Activated CD8-positive, alpha-beta memory T cell treated with anti-CD3 and anti-CD28 coated beads for 24 hours (primary cell): ENCODE measurements around the gene SPPL2B.

Experiments used
- DNase-seq: peaks from one replicate; pipeline ENCODE4 v3.0.0-alpha.2; 2020

SPPL2B gene

DNA sequence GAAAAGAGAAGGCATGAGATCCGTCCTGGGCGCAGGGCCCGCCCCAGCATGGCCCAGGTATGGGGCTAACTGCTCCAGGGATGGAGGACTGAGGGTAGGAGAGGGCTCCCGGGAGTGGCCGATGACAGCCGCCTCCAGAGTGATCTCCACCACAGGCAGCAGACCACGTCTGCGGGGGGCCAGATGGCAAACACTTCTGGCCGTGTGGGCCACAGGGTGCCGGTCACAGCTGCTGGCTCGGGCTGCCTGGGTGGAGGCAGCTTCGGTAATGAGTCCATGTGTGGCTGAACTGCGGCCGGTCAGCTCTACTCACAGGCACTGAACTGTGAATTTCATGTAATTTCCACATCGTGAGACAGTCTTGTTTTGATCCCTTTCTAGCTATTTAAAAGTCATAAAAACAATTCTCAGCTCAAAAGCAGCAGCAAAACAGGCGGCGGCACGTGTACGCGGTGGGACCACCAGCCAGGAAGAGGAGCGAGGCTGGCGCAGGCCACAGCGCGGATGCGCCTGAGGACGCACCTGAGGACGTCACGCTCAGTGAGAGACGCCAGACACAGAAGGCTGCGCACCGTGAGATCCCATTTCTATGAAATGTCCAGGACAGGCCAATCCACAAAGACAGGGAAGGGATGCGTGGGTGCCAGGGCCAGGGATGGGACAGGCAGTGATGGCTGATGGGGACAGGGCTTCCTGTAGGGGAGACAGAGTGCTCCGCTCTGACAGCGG lies 4.1 kb upstream of the SPPL2B start:
- DNase-seq, result no peak

DNA sequence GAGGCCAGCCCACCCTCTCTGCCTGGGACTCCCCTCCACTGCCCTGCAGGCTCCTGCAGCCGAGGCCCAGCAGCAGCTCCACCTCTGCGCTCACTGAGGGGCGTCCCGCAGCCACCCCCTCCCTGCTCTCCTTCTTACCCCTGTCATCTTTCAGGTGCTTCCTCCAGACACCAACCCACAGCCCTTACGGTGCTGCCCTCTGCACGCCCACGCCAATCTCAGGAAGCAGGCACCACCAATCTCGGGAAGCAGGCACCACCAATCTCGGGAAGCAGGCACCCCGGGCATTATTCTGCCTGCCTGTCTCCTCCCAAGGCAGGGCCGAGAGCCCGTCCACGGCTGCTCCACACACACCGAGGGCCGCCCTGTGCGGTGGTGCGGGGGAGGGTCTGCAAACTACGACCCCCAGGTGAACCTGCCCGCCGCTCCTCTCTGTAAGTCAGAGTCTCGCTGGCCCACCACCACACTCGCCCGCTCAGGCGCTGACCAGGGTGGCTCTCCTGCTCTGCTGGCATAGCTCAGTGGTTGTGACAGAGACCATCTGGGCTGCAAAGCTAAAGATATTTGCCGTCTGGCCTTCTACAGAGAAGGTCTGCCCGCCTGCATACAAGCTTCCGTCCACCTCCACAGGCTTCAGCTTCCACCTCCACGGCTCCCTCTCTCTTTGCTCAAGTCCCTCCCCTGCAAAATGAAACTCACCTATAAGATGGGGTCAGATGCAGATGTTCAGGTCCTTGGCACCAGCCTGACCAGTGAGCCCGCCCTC lies 3.0 kb upstream of the SPPL2B start:
- DNase-seq, result no peak

- DNase-seq, result no peak
Observed at GRCh38 chr19:2326699-2327360, 1.7 kb upstream of the SPPL2B start.

DNA sequence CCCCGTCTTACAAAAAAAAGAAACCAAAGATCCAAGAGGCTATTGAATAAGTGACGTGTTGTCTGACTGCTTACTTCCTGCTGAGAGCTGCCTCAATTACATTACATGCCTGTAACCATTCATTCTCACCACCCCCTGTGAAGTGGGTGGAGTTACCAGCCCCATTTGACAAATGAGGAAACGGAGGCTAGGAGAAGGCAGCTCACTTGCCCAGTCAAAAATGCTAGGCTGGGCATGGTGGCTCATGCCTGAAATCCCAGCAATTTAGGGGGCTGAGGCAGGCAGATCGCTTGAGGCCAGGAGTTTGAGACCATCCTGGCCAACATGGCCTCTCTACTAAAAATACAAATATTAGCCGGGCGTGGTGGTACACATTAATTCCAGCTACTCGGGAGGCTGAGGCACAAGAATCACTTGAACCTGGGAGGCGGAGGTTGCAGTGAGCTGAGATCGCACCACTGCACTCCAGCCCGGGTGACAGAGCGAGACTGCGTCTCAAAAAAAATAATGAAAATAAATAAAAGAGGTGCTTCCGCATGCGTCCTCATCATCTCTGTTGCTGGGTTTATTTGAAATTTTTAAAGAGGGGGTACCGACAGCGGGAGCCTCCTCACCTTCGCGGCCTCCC lies 597 bp upstream of the SPPL2B start:
- peak; percentile 81 for DNase-seq

DNA sequence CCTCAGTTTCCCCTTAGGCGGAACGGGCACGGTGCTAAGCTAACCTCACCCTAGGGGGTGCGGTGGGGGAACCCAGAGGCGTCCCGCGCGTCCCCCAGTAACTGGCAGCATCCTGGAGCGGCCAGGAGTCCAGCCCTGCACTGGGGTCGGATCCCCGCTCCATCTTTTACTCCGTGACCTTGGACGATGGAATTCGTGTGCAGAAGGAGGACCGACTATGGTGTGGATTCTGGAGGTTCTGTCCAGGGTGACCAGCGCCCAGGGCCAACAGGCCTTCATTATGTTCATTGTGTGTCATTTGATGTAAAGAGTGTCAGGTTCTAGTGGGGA lies 630 bp downstream of the SPPL2B start:
- DNase-seq, result no peak

DNA sequence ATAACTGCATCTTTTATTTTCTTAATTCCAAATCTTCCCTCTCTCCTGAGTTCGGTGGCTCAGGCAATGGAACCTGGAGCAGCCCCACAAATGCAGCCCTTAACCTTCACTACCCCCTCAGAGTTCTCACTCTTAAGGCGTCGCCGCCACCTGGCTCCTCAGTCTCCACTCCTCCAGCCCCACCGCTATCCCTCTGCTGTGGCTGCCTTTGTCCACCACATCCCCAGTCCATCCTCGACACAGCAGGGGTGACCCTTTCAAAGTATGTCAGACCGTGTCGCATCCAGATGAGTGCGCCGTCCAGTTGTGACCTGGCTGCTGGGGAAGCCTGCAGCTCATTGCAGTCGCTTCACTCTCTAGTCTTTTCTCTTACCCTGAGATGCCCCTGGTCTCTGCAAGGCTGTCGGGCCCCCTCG lies 1.0 kb downstream of the SPPL2B start:
- no peak for DNase-seq

DNA sequence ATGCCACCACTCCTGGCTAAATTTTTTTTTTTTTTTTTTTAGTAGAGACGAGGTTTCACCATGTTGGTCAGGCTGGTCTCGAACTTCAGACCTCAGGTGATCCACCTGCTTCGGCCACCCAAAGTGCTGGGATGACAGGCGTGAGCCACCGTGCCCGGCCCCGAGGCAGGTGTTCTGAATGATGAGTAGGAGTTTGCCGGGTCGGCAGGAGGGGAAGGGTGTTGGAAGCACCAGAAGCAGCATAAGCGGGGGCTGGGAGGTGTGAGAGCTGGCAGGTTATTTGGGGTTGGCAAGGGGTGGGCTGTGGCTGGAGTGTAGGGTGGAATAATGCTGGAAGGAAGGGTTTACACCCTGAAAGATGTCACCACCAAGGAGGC lies 1.8 kb downstream of the SPPL2B start:
- DNase-seq, result no peak

DNA sequence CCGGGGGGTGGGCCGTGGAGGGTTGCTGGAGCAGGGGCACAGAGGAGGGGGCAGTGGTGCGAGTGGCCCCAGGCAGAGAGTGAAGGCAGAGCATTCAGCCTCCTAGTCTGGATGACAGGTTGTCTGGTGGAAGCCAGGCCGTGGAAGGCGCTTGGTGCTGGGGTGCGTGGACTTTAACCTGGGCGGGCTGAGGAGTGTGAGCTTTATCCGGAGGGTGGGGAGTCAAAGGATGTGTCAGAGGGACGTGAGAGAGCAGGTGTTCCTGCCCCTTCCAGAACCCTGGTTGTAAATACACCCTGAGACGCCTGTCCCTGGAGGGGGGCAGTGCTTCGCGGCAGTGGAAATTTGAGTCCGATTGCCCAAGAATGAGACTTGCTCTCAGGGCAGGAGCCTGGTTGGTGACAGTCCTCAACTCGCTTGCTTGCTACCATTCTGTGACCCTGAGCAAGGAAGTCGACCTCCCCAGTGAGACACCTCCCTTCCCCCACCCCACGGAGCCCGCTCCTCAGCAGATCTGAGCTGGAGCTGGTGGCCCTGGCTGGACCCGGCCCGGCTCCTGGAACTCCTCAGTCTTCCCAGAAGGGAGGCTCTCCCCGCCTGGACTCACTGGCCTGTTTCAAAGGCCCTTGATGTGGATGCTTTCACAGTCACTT lies 2.3 kb downstream of the SPPL2B start:
- DNase-seq, result no peak

DNA sequence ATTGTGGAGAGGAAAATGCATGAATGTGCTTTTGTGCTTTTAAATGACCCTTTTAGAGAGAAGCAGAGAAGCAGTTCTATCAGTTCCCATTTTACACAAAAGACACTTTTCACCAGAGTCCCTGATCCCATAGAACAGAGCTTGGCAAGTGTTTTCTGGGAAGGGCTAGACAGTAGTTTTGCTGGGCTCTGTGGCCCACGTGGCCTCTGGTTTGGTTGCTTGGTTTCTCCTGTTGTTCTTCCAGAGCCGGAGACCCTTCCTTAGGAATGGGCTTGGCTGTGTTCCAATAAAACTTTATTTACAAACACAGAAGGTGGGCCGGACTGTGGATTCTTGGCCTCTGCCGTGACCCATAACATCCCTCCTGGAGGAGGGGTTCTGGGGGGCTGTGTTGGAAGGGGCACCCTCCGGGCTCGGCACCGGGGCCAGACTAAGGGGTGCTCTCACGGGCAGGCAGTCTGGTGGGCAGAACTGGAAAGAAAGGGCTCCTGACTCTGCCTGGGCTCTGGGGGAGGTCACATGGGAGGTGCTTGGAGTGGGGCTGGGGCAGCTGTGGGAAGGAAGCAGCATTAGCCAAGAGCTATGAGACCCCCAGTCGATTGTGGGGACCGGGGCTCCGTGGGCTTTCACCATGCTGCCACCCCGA lies 3.2 kb downstream of the SPPL2B start:
- peak; percentile 65 for DNase-seq

GRCh38 chr19:2332341-2333026 lies 4.0 kb downstream of the SPPL2B start:
- peak; percentile 72 for DNase-seq

- no peak for DNase-seq
Observed at GRCh38 chr19:2333027-2333806, 4.7 kb downstream of the SPPL2B start.

GRCh38 chr19:2333807-2334211 lies 5.3 kb downstream of the SPPL2B start:
- no peak for DNase-seq

- DNase-seq, result no peak
Observed at GRCh38 chr19:2334426-2334825, 5.9 kb downstream of the SPPL2B start.

- no peak for DNase-seq
Observed at GRCh38 chr19:2334986-2335846, 6.7 kb downstream of the SPPL2B start.

GRCh38 chr19:2335848-2336247 lies 7.4 kb downstream of the SPPL2B start:
- DNase-seq, result no peak

GRCh38 chr19:2336528-2337328 lies 8.2 kb downstream of the SPPL2B start:
- DNase-seq, result no peak

DNA sequence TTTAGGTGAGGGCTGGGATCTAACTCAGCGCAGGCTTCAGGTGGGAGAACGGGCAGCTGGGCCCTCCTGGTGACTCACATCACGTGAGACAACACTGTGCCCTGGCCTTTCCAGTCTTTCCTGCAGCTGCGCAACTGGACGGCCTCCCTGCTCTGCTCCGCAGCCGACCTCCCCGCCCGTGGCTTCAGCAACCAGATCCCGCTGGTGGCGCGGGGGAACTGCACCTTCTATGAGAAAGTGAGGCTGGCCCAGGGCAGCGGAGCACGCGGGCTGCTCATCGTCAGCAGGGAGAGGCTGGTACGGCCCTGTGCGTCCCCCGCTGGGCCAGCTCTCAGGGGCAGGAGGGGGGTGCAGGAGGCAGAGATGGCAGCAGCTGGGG lies 8.8 kb downstream of the SPPL2B start:
- no peak for DNase-seq

- no peak for DNase-seq
Observed at GRCh38 chr19:2338055-2338615, 9.7 kb downstream of the SPPL2B start.
